Activated gamma-delta T cell treated with Interleukin-2 at 50 U/mL for 16 hours (primary cell): Measurements from ENCODE around the gene HERC2.
A peak's percentile ranks its signal among the peaks of the same experiment; 100 is the strongest.

Experiments
- DNase-seq: peaks from one replicate; pipeline ENCODE4 v3.0.0-alpha.2; 2020

The HERC2 gene

GRCh38 chr15:28093752-28094535 lies 228.0 kb downstream of the HERC2 start:
- no peak for DNase-seq

GRCh38 chr15:28091313-28091712 lies 230.7 kb downstream of the HERC2 start:
- no peak for DNase-seq

- DNase-seq: peak; percentile 48
These were observed 235.7 kb downstream of the HERC2 start for GRCh38 chr15:28086175-28086703.

- no peak for DNase-seq
These were observed 236.3 kb downstream of the HERC2 start for GRCh38 chr15:28085489-28086174.

GRCh38 chr15:28084547-28084946 lies 237.4 kb downstream of the HERC2 start:
- no peak for DNase-seq

GRCh38 chr15:28082891-28083684 lies 238.9 kb downstream of the HERC2 start:
- DNase-seq: no peak

GRCh38 chr15:28081594-28081993 lies 240.4 kb downstream of the HERC2 start:
- DNase-seq: no peak

- DNase-seq: no peak
These were observed 241.6 kb downstream of the HERC2 start for GRCh38 chr15:28080386-28080785.

GRCh38 chr15:28079313-28079969 lies 242.5 kb downstream of the HERC2 start:
- no peak for DNase-seq

- DNase-seq: no peak
These were observed 243.7 kb downstream of the HERC2 start for GRCh38 chr15:28078191-28078719.

- no peak for DNase-seq
These were observed 246.4 kb downstream of the HERC2 start for GRCh38 chr15:28075573-28075972.

- DNase-seq: no peak
These were observed 253.0 kb downstream of the HERC2 start for GRCh38 chr15:28068930-28069329.

- no peak for DNase-seq
These were observed 255.7 kb downstream of the HERC2 start for GRCh38 chr15:28066231-28066630.
